GM12892 (cell line): Measurements from ENCODE around the gene CHRM2.

Source experiments
- DNase-seq: peaks from one replicate; pipeline ENCODE4 v3.0.0; 2011; ENCODE audit not compliant: insufficient read length
- FAIRE-seq: peaks from 2 replicates; lab custom pipeline; 2011; peaks lifted over from hg19 to GRCh38; lab: Jason Lieb, UNC
- POLR2A ChIP-seq: IDR thresholded peaks from 2 replicates; pipeline ENCODE4 v1.6.1; 2011; ENCODE audit warnings: low read depth, low read length, control low read depth
- POLR2AphosphoS5 ChIP-seq: IDR thresholded peaks from 2 replicates; pipeline ENCODE4 v1.6.1; 2011; ENCODE audit warnings: low read depth, low read length, control low read depth
- TAF1 ChIP-seq: IDR thresholded peaks from 2 replicates; pipeline ENCODE4 v1.6.1; 2011; ENCODE audit warnings: low read depth, mild to moderate bottlenecking, control low read depth, low read length, borderline replicate concordance

Gene CHRM2

DNA sequence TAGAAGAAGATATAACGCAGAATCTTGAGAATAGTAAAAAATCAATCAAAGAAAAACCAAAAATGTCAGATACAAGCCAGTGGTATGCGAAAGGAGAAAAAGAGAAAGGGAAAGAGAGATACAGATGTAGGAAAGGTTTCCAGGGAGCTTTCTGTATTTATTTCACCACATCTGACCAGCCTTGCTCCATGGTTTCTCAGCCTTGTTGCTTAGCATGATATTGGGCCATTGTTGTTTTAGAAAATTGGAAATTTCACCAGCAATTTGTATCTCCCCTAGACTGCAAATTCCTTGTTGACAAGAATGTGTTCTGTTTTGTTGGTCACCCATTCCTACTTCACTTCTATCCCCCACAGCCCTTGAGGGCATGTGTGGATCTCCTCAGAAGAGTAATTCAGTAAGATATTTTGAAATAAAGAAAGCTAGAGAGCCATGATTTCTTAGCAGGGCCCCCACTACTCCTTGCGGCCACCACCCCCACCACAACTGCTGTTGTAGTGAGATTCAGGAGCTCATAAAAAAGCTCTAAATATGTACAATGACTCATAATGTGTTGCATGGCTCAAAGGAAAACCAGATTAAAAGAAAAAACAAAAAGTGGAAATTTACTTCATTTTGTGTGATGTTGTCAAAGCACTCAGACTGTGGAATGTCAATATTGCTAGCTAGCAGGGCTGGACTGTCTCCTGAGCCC is 138.7 kb downstream of the CHRM2 start:
- TF ChIP-seq TAF1 (no peak), POLR2A (no peak), POLR2AphosphoS5 (no peak)
- DNase-seq (no peak), FAIRE-seq (no peak)

DNA sequence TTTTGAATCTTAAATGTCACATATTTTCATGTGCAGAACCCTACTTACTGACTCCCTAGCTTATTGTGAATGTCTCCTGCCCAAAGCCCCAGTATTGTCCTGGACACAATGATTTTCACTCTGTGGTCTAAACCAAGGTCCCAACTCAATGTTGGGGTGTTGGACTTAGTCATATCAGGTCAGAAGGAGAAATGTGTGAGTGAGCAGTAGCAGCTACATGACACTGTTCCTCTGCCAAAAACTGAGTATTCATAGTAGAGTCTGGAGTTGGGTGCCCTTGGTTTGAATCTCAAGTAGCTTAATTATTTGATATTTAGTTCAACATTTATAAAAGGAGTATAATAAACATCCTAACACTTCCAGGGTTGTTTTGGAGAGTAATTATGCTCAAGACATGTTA is 141.0 kb downstream of the CHRM2 start:
- TF ChIP-seq POLR2A (no peak), TAF1 (no peak), POLR2AphosphoS5 (no peak)
- DNase-seq (no peak), FAIRE-seq (no peak)

DNA sequence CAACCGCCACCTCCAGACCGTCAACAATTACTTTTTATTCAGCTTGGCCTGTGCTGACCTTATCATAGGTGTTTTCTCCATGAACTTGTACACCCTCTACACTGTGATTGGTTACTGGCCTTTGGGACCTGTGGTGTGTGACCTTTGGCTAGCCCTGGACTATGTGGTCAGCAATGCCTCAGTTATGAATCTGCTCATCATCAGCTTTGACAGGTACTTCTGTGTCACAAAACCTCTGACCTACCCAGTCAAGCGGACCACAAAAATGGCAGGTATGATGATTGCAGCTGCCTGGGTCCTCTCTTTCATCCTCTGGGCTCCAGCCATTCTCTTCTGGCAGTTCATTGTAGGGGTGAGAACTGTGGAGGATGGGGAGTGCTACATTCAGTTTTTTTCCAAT is 146.6 kb downstream of the CHRM2 start:
- FAIRE-seq (no peak), DNase-seq (no peak)
- TF ChIP-seq POLR2A (no peak), POLR2AphosphoS5 (no peak), TAF1 (no peak)

DNA sequence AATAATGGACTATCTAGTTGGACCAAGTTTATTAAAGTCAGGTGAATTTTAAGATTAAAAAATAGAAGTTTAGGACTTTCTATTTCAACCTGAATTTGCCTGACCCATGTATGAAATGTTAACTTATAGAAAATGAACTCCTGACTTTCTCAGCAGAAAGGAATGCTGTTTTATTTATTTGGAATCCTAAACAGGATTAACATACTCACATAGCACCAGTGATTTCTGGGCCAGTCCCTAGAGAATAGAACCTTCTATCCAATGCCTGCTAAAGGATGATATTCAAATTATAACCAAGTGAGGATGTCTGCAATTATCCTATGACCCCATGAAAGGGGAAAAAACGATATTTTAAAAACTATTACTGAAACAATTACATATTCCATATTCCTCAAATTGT is 148.8 kb downstream of the CHRM2 start:
- DNase-seq (no peak), FAIRE-seq (no peak)
- TF ChIP-seq TAF1: no peak
- no peak for TF ChIP-seq POLR2AphosphoS5
- TF ChIP-seq POLR2A: no peak

DNA sequence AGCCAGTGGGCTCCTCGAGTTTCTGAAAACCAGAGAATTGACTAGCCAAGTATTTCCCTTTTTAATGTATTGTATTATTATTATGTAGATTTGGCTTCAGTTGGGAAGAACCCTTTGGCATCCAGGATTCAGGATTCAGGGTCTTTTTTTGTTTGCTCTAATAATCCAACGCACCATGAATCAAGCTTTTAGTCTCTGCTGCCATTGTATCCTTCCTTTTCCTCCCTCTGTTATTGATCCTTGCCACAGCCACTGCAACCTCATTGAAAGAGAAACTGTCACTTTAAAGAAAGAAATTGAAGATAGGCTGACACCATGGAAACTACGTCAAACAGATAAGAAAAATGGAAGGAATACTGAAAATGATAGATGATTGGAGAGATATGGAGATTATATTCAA is 150.0 kb downstream of the CHRM2 start:
- TF ChIP-seq POLR2A (no peak), TAF1 (no peak), POLR2AphosphoS5 (no peak)
- FAIRE-seq: no peak
- DNase-seq: no peak

DNA sequence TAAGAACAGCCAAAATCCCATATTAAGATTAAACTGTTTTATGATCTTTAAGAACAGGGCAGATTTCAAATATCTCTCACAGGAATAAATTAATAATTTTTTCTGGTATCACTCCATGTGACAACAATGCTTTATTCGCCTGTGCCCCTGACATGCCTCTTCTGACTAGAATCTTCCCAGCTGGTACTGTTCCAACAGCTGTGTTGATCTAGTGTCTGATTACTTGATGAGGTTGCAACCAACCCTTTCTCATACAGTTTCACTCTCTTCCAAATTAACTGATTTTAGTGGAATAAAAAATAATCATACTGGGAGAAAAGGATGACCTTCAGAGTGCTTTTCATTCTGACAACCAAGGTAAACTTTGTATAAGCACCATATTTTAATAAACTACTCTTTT is 151.9 kb downstream of the CHRM2 start:
- DNase-seq (no peak), FAIRE-seq (no peak)
- TF ChIP-seq POLR2AphosphoS5 (no peak), POLR2A (no peak), TAF1 (no peak)

DNA sequence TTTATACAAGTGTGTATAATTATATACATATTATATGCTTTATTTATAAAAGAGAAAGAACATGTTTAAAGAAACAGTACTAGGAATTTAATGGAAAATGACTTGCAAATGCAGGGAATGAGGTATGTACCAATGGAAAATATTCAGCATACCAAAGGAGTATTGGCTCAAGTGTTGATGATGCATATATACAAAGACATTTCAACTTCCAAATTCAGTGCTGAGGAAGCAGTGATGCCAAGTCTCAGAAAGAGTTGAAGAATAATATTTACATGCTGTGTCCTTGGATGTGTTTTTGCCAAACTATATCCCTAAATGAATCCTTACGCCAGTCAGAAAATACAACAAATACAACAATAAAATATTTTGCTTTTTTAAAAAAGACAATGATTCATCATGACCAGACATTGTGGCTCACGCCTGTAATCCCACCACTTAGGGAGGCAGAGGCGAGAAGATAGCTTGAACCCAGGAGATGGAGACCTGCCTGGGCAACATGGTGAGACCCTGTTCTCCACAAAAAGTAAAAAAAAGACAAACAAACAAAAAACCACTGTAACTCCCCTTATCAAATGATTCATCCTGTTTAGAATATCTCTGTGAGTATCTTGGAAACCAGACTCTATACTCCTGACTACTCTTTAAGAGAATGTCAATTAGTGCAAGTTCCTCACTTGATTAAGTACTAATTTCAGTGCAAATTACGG is 157.2 kb downstream of the CHRM2 start:
- TF ChIP-seq POLR2AphosphoS5 (no peak), POLR2A (no peak), TAF1 (no peak)
- FAIRE-seq (no peak), DNase-seq (no peak)

DNA sequence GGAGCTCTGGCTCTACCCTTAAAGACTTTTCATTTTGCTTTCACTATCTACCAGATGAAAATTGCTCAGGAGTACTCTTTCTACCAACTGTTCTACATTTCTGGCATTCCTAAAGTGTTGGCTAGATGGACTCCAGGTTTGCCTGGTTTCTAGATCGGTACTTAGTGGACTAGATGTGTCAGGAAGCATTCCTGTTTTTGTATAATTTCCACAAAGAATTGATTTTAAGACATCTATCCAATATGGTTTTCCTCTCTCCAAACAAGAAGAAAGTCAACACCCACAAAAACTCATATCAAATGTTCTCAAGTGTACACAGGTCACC is 157.7 kb downstream of the CHRM2 start:
- DNase-seq (no peak), FAIRE-seq (no peak)
- TF ChIP-seq POLR2A (no peak), TAF1 (no peak), POLR2AphosphoS5 (no peak)

DNA sequence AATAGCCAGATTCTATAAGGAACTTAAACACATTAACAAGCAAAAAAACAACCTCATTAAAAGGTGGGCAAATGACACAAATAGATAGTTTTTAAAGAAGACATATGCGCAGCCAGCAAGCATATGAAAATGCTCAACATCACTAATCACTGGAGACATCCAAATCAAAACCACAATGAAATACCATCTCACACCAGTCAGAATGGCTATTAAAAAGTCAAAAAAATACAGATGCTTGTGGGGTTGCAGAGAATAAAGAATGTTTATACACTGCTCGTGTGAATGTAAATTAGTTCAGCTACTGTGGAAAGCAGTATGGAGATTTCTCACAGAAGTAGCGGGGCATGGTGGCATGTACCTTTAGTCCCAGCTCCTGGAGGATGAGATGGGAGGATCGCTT is 164.0 kb downstream of the CHRM2 start:
- no peak for DNase-seq
- TF ChIP-seq POLR2AphosphoS5: no peak
- TF ChIP-seq TAF1: no peak
- no peak for TF ChIP-seq POLR2A
- no peak for FAIRE-seq

DNA sequence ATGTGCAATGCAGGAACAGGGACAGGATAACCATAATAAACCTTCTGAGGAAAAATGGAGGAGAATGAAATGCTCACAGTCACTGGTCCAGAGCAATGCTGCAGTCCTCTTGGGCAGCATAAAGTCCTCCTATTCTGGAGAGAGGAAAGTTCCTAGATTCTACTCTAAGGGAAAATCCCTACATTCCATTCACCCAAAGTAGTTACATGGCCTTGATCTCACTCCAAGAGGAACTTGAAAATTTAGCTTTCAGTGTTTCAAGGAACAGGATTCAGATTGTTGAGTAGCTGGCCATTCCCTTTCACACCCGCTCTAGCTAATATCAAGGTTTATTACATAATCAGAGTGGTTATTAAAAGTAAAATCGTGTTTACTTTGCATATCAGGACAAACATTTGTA is 168.3 kb downstream of the CHRM2 start:
- no peak for TF ChIP-seq TAF1
- no peak for TF ChIP-seq POLR2A
- no peak for TF ChIP-seq POLR2AphosphoS5
- no peak for DNase-seq
- FAIRE-seq: no peak

DNA sequence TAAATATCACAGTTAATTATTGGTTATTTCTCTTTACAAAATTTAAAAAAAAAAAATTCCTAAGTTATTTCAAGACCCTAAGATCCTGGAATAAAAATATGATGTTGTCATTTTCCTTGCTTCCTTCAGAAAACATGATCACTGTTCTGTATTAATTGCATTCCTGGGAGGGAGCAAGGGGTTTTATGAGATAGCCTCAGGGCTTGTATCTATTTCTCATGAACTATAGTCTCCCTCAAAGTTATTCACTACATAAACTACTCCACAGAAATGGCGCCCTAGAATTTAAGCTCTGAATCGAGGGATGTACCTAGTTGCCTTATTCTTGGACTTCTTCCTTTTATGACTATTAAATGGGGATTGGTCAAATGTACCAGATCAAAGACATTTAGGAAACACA is 170.3 kb downstream of the CHRM2 start:
- TF ChIP-seq POLR2A (no peak), POLR2AphosphoS5 (no peak), TAF1 (no peak)
- DNase-seq (no peak), FAIRE-seq (no peak)

DNA sequence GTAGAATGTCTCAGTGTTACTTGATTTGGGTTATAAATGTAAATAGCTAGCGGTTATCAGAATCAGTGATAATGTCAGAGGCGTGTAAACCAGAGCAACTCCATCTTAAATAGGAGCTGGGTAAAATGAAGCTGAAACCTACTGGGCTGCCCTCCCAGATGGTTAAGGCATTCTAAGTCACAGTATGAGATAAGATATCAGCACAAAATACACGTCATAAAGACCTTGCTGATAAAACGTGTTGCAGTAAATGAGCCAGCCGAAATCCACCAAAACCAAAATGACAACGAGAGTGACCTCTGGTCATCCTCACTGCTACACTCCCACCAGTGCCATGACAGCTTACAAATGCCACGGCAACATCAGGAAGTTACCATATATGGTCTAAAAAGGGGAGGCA is 172.3 kb downstream of the CHRM2 start:
- DNase-seq: no peak

More for the DNA sequence above, 172.3 kb downstream of the CHRM2 start:
- TF ChIP-seq POLR2AphosphoS5: no peak
- no peak for TF ChIP-seq TAF1
- TF ChIP-seq POLR2A: no peak
- FAIRE-seq: no peak
